K562 (cell line): Measurements from ENCODE around the gene SMIM23. TPM values are rescaled to one million over a fixed set of nuclear protein-coding genes. Genes with fewer than 3 reads are reported as not detected.

Source experiments
- ATAC-seq: fragments of 200-7000 bp; cut with Tn5 transposase; 3 replicates; pipeline ENCODE4 v1.9.1; 2020; ENCODE audit warnings: moderate library complexity
- BruUV-seq: library from RNA; stranded (reverse); fragments of 400-500 nt; replicated peaks from 2 replicates; lab custom pipeline; 2021; lab: Mats Ljungman, UMichigan
- CTCF ChIA-PET: fragments of 300-600 bp; formaldehyde crosslinking; extraction: SDS; loops from one replicate; lab custom pipeline; 2021; ENCODE audit warnings: low intra/inter-chr PET ratio; lab: Yijun Ruan, JAX
- POLR2A ChIA-PET: fragments of 300-600, 350-650 bp; sonication (Branson Sonifier 250); formaldehyde crosslinking; extraction: SDS; loops from one replicate; lab custom pipeline; 2021; ENCODE audit warnings: antibody characterized with exemption, inconsistent platforms; lab: Yijun Ruan, JAX
- DNase-seq, 4 experiments: peaks; one replicate each; pipeline versions ENCODE4 v3.0.0 to v3.0.0-alpha.2; 2011 to 2018; ENCODE audit warnings: low spot score in 3 of 4, mixed read lengths in 3 of 4; ENCODE audit errors: extremely low read depth in 1 of 4
- FAIRE-seq: peaks from 2 replicates; lab custom pipeline; 2011; peaks lifted over from hg19 to GRCh38; lab: Jason Lieb, UNC
- H2AFZ ChIP-seq: 2 replicates; pipeline ENCODE4 v1.6.0; 2011; ENCODE audit warnings: low read depth, low read length, control low read depth, inconsistent platforms
- H3K27ac ChIP-seq: fragments of 200-600 bp; 3 replicates; pipeline ENCODE4 v1.8.0; 2011; ENCODE audit warnings: low read depth, mild to moderate bottlenecking, control low read depth, inconsistent platforms, low read length, moderate library complexity, mixed read lengths; ENCODE audit errors: extremely low read depth
- H3K27me3 ChIP-seq, 2 experiments: fragments of 300-600 bp in 1 of 2; 2 replicates in 1 of 2; 3 replicates in 1 of 2; pipeline versions ENCODE4 v1.6.0 to v1.8.0; 2011; ENCODE audit warnings: inconsistent platforms in 2 of 2, low read length in 2 of 2, mild to moderate bottlenecking in 1 of 2, mixed read lengths in 1 of 2, moderate library complexity in 1 of 2; ENCODE audit not compliant: control insufficient read depth in 2 of 2, insufficient read depth in 2 of 2
- H3K36me3 ChIP-seq: fragments of 300-600 bp; 3 replicates; pipeline ENCODE4 v1.8.0; 2011; ENCODE audit warnings: mild to moderate bottlenecking, low read length, inconsistent platforms; ENCODE audit not compliant: control insufficient read depth, insufficient read depth
- H3K4me1 ChIP-seq, 2 experiments: fragments of 200-600 bp in 1 of 2; replicated peaks in 1 of 2; 2 replicates in 1 of 2; 3 replicates in 1 of 2; pipeline versions ENCODE4 v1.5.1 to v1.8.0; 2011; ENCODE audit warnings: inconsistent platforms in 2 of 2, low read length in 2 of 2, mild to moderate bottlenecking in 1 of 2, mixed read lengths in 1 of 2, moderate library complexity in 1 of 2; ENCODE audit not compliant: control insufficient read depth in 2 of 2, insufficient read depth in 2 of 2
- H3K4me2 ChIP-seq: 2 replicates; pipeline ENCODE4 v1.6.1; 2011; ENCODE audit warnings: low read length, control low read depth, inconsistent platforms, mixed read lengths; ENCODE audit not compliant: insufficient read depth
- H3K4me3 ChIP-seq: fragments of 200-600 bp; sonication (generic), shearing (Covaris generic); 2 replicates; pipeline ENCODE4 v1.5.1; 2016; ENCODE audit warnings: control low read depth, inconsistent platforms
- H3K79me2 ChIP-seq: fragments of 200-600 bp; 3 replicates; pipeline ENCODE4 v1.8.0; 2011; ENCODE audit warnings: low read length, inconsistent platforms; ENCODE audit not compliant: control insufficient read depth, insufficient read depth
- H3K9ac ChIP-seq, 2 experiments: 2 replicates each; pipeline versions ENCODE4 v1.6.0 to v1.6.1; 2011; ENCODE audit warnings: low read depth in 2 of 2, low read length in 2 of 2, control low read depth in 1 of 2, inconsistent platforms in 1 of 2, mild to moderate bottlenecking in 1 of 2, mixed read lengths in 1 of 2; ENCODE audit not compliant: insufficient read depth in 1 of 2
- H3K9me1 ChIP-seq: one replicate; pipeline ENCODE4 v1.6.0; 2011; ENCODE audit warnings: inconsistent platforms, mild to moderate bottlenecking, low read length, moderate library complexity; ENCODE audit not compliant: control insufficient read depth, insufficient read depth
- H3K9me3 ChIP-seq: replicated peaks from 2 replicates; pipeline ENCODE4 v1.5.1; 2011; ENCODE audit warnings: low read depth, low read length, inconsistent platforms; ENCODE audit not compliant: control insufficient read depth, insufficient read depth
- H4K20me1 ChIP-seq: replicated peaks from 2 replicates; pipeline ENCODE4 v1.6.1; 2011; ENCODE audit warnings: low read length, inconsistent platforms, mixed read lengths; ENCODE audit not compliant: control insufficient read depth, insufficient read depth
- CCAR2 ChIP-seq: fragments of 200-400 bp; formaldehyde crosslinking; IDR thresholded peaks from 2 replicates; pipeline ENCODE4 v1.6.1; 2017; ENCODE audit warnings: mild to moderate bottlenecking, low read depth, low read length
- CGGBP1 ChIP-seq: fragments of 250-450 bp; sonication (Bioruptor Pico); IDR thresholded peaks from 2 replicates; pipeline ENCODE4 v1.9.0; 2021; ENCODE audit warnings: mild to moderate bottlenecking
- EGR1 ChIP-seq: fragments of 450-650 bp; conservative IDR thresholded peaks from 2 replicates; pipeline ENCODE4 v1.6.1; 2017; ENCODE audit warnings: mild to moderate bottlenecking
- ERF ChIP-seq: fragments of 450-650 bp; formaldehyde crosslinking; IDR thresholded peaks from 2 replicates; pipeline ENCODE4 v1.4.0; 2020; ENCODE audit warnings: mild to moderate bottlenecking, mixed read lengths
- GATA2 ChIP-seq: sonication (generic); formaldehyde crosslinking; IDR thresholded peaks from 2 replicates; pipeline ENCODE4 v1.4.0; 2020; ENCODE audit warnings: mild to moderate bottlenecking, missing genetic modification reagents
- HNRNPH1 ChIP-seq: fragments of 200-400 bp; formaldehyde crosslinking; optimal IDR thresholded peaks from 2 replicates; pipeline ENCODE3; 2017; ENCODE audit warnings: low read depth, mild to moderate bottlenecking, low read length, moderate library complexity
- TBL1XR1 ChIP-seq, 2 experiments: IDR thresholded peaks; 2 replicates each; pipeline ENCODE4 v1.6.1; 2012; ENCODE audit warnings: improper control_type of control experiment in 2 of 2, low read length in 2 of 2, mild to moderate bottlenecking in 1 of 2
- TFAM ChIP-seq: fragments of 250-450 bp; sonication (Bioruptor Pico); conservative IDR thresholded peaks from 2 replicates; pipeline ENCODE4 v1.5.0; 2021; ENCODE audit warnings: mild to moderate bottlenecking, moderate library complexity
- ZC3H4 ChIP-seq: sonication (generic); formaldehyde crosslinking; IDR thresholded peaks from 2 replicates; pipeline ENCODE4 v1.9.0; 2021; ENCODE audit warnings: missing genetic modification reagents, borderline replicate concordance
- WGBS: fragments of 100-300 bp; shearing (Covaris generic); methylation state at CpG from one replicate; pipeline ENCODE4 v1.1.6; 2016; ENCODE audit warnings: low coverage, mixed read lengths; ENCODE audit not compliant: insufficient coverage; ENCODE audit errors: missing lambda C conversion rate; 5-methylcytosine and 5-hydroxymethylcytosine counted together
- in situ Hi-C: fragments of 300-500 bp; cut with MboI; formaldehyde crosslinking; loops from 4 replicates; pipeline ENCODE4 v1.15.0; 2018; ENCODE audit warnings: inconsistent platforms, mixed read lengths
- intact Hi-C: fragments of 100-400 bp; cut with micrococcal nuclease; formaldehyde crosslinking; loops from 2 replicates; pipeline ENCODE4 v1.14.2; 2022
- polyA plus RNA-seq, 8 experiments: library from polyadenylated mRNA; depleted of rRNA in 4 of 8; stranded (reverse) in 5 of 8; unstranded in 3 of 8; fragments of >200 nt; fragmentation: Nextera tagmentation in 2 of 8; fragmentation: Illumina TruSeq in 1 of 8; extraction: Ambion mirVana in 2 of 8; extraction: Trizol in 1 of 8; gene quantifications; 2 replicates each; pipeline versions ENCODE4 v1.2.1 to v1.2.3, GENCODE V29; 2011 to 2014; ENCODE audit warnings: inconsistent platforms in 1 of 8, missing spikeins in 1 of 8
- total RNA-seq, 7 experiments: library from RNA; depleted of rRNA in 6 of 7; stranded (reverse); fragments of >200 nt in 6 of 7; fragmentation: Illumina TruSeq in 2 of 7; extraction: Trizol in 2 of 7; gene quantifications; 2 replicates each; pipeline versions ENCODE4 v1.2.1 to v1.2.3, GENCODE V29; 2011 to 2021; ENCODE audit warnings: low replicate concordance in 1 of 7
- TF ChIP-seq, protein P1 (sequence below): IDR thresholded peaks from 2 replicates; pipeline ENCODE4 v1.6.1; 2014; ENCODE audit warnings: antibody characterized with exemption
- TF ChIP-seq, protein P2 (sequence below), 2 experiments: fragments of 150-350 bp in 1 of 2; IDR thresholded peaks; 2 replicates each; pipeline ENCODE4 v1.6.1; 2012 to 2016; ENCODE audit warnings: low read depth in 2 of 2, low read length in 2 of 2, mild to moderate bottlenecking in 1 of 2, moderate library complexity in 1 of 2

SMIM23 gene
- total and polyA plus RNA-seq, 9 of the 15 experiments (the other 6 are each of a cell fraction or from before 2014, with no cell fraction given): not detected

DNA sequence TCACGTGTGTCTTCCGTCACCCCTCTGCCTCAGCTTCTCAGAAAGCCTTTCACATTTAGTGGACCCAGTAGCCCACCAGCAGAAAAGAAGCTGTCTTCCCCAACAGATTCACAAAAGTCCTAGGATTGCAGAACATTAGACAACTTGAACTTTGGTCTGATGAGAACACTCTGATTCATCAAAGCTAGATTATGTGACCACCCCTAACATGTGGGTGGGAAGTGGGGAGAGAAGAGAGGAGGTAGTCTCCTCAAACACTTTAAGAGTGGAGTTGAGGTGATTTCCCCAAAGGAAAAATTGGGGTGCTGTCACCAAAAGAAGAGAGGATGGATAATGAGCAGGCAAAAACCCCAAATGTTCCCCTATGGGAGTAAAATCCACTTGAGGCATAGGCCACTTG, 41.4 kb upstream of the SMIM23 start:
- BruUV-seq: no TSS peak
- Histone ChIP-seq H3K27me3 (peaks cover 2 to 6% of the 10 kb centered on the region in 2 experiments; a peak in 2 of 5 replicates), H3K36me3 (no peaks in the 10 kb centered on the region), H2AFZ (no peak overlapping the region), H4K20me1 (no peaks in the 10 kb centered on the region), H3K79me2 (no peaks in the 10 kb centered on the region), H3K4me2 (no peak overlapping the region), H3K4me1 (no peaks in the 10 kb centered on the region), H3K9ac (no peak overlapping the region), H3K4me3 (no peak overlapping the region), H3K9me1 (no peaks in the 10 kb centered on the region), H3K9me3 (no peaks in the 10 kb centered on the region), H3K27ac (no peak overlapping the region)
- POLR2A ChIA-PET: interaction anchor here (1.3 kb wide), 1 partner anchor 110 kb away, joined by 4 read pairs; no protein-coding TSS in a partner anchor
- DNase-seq (no peak), ATAC-seq (no peak), FAIRE-seq (no peak)
- intact Hi-C loops (no loop called here), in situ Hi-C loops (no loop called here)
- 6% methylated on average over 2 of the region's 2 CpGs for WGBS
- CTCF ChIA-PET: no interaction called here
- TF ChIP-seq, protein P1, sequence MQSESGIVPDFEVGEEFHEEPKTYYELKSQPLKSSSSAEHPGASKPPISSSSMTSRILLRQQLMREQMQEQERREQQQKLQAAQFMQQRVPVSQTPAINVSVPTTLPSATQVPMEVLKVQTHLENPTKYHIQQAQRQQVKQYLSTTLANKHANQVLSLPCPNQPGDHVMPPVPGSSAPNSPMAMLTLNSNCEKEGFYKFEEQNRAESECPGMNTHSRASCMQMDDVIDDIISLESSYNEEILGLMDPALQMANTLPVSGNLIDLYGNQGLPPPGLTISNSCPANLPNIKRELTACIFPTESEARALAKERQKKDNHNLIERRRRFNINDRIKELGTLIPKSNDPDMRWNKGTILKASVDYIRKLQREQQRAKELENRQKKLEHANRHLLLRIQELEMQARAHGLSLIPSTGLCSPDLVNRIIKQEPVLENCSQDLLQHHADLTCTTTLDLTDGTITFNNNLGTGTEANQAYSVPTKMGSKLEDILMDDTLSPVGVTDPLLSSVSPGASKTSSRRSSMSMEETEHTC: no peak
- no peak for TF ChIP-seq ZC3H4 (CRISPR knock-in tag)
- no peak for TF ChIP-seq CCAR2
- TF ChIP-seq HNRNPH1: no peak
- no peak for TF ChIP-seq TBL1XR1 (IDR thresholded peaks at IDR 0.05; ENCODE audit: low read length in 2 of 2)
- TF ChIP-seq, protein P2, sequence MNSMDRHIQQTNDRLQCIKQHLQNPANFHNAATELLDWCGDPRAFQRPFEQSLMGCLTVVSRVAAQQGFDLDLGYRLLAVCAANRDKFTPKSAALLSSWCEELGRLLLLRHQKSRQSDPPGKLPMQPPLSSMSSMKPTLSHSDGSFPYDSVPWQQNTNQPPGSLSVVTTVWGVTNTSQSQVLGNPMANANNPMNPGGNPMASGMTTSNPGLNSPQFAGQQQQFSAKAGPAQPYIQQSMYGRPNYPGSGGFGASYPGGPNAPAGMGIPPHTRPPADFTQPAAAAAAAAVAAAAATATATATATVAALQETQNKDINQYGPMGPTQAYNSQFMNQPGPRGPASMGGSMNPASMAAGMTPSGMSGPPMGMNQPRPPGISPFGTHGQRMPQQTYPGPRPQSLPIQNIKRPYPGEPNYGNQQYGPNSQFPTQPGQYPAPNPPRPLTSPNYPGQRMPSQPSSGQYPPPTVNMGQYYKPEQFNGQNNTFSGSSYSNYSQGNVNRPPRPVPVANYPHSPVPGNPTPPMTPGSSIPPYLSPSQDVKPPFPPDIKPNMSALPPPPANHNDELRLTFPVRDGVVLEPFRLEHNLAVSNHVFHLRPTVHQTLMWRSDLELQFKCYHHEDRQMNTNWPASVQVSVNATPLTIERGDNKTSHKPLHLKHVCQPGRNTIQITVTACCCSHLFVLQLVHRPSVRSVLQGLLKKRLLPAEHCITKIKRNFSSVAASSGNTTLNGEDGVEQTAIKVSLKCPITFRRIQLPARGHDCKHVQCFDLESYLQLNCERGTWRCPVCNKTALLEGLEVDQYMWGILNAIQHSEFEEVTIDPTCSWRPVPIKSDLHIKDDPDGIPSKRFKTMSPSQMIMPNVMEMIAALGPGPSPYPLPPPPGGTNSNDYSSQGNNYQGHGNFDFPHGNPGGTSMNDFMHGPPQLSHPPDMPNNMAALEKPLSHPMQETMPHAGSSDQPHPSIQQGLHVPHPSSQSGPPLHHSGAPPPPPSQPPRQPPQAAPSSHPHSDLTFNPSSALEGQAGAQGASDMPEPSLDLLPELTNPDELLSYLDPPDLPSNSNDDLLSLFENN (IDR thresholded peaks at IDR 0.05; ENCODE audit: low read depth in 2 of 2, low read length in 2 of 2): no peak
- TF ChIP-seq GATA2: no peak
- TF ChIP-seq TFAM (CRISPR knock-in tag): no peak
- TF ChIP-seq EGR1: no peak
- TF ChIP-seq CGGBP1 (CRISPR knock-in tag): no peak
- TF ChIP-seq ERF (CRISPR knock-in tag): no peak
